HG03558 (cell line): ENCODE results near the gene CCSER1.
A peak's percentile ranks its signal among the peaks of the same experiment; 100 is the strongest.

ENCODE experiments used
- ATAC-seq: cut with Tn5 transposase; IDR thresholded peaks from one replicate; pipeline ENCODE4 v1.9.1; 2021; ENCODE audit warnings: moderate number of reproducible peaks; ENCODE audit not compliant: unreplicated experiment; ENCODE audit errors: extremely low read depth

The CCSER1 gene

GRCh38 chr4:90127223-90127705 is at the start of gene CCSER1:
TSS of gene CCSER1 (plus strand) at chr4:90127394.
- no peak for ATAC-seq

- no peak for ATAC-seq
Measured at GRCh38 chr4:90078440-90078839, 48.8 kb upstream of the CCSER1 start.

- no peak for ATAC-seq
Measured at GRCh38 chr4:90080116-90080515, 47.1 kb upstream of the CCSER1 start.

- no peak for ATAC-seq
Measured at GRCh38 chr4:90081432-90082144, 45.6 kb upstream of the CCSER1 start.

GRCh38 chr4:90082449-90082848 is 44.7 kb upstream of the CCSER1 start:
- ATAC-seq: no peak

- ATAC-seq: no peak
Measured at GRCh38 chr4:90084277-90084966, 42.8 kb upstream of the CCSER1 start.

GRCh38 chr4:90084967-90085295 is 42.3 kb upstream of the CCSER1 start:
- no peak for ATAC-seq

GRCh38 chr4:90093526-90093925 is 33.7 kb upstream of the CCSER1 start:
- ATAC-seq: no peak

- ATAC-seq: no peak
Measured at GRCh38 chr4:90095000-90095399, 32.2 kb upstream of the CCSER1 start.

- no peak for ATAC-seq
Measured at GRCh38 chr4:90099812-90100211, 27.4 kb upstream of the CCSER1 start.

- no peak for ATAC-seq
Measured at GRCh38 chr4:90103991-90104390, 23.2 kb upstream of the CCSER1 start.

GRCh38 chr4:90105274-90105673 is 21.9 kb upstream of the CCSER1 start:
- no peak for ATAC-seq

- no peak for ATAC-seq
Measured at GRCh38 chr4:90112715-90113114, 14.5 kb upstream of the CCSER1 start.

- no peak for ATAC-seq
Measured at GRCh38 chr4:90113881-90114457, 13.2 kb upstream of the CCSER1 start.

- peak; percentile 39 for ATAC-seq
Measured at GRCh38 chr4:90118527-90119195, 8.5 kb upstream of the CCSER1 start.

- ATAC-seq: no peak
Measured at GRCh38 chr4:90120037-90120436, 7.2 kb upstream of the CCSER1 start.

GRCh38 chr4:90120815-90121214 is 6.4 kb upstream of the CCSER1 start:
- ATAC-seq: no peak

GRCh38 chr4:90121676-90122354 is 5.4 kb upstream of the CCSER1 start:
- no peak for ATAC-seq

- ATAC-seq: no peak
Measured at GRCh38 chr4:90122355-90122748, 4.8 kb upstream of the CCSER1 start.

GRCh38 chr4:90124276-90124675 is 2.9 kb upstream of the CCSER1 start:
- ATAC-seq: no peak
